NCI-H446 (cell line): ENCODE results near the gene TMEM121.
A peak's percentile ranks its signal among the peaks of the same experiment; 100 is the strongest.

Source experiments
- DNase-seq, 2 experiments: peaks; one replicate each; lab custom pipeline; 2025; lab: John Stamatoyannopoulos, UW

Gene TMEM121

GRCh38 chr14:105498430-105499255, 27.7 kb upstream of the TMEM121 start:
- DNase-seq = no peak

DNA sequence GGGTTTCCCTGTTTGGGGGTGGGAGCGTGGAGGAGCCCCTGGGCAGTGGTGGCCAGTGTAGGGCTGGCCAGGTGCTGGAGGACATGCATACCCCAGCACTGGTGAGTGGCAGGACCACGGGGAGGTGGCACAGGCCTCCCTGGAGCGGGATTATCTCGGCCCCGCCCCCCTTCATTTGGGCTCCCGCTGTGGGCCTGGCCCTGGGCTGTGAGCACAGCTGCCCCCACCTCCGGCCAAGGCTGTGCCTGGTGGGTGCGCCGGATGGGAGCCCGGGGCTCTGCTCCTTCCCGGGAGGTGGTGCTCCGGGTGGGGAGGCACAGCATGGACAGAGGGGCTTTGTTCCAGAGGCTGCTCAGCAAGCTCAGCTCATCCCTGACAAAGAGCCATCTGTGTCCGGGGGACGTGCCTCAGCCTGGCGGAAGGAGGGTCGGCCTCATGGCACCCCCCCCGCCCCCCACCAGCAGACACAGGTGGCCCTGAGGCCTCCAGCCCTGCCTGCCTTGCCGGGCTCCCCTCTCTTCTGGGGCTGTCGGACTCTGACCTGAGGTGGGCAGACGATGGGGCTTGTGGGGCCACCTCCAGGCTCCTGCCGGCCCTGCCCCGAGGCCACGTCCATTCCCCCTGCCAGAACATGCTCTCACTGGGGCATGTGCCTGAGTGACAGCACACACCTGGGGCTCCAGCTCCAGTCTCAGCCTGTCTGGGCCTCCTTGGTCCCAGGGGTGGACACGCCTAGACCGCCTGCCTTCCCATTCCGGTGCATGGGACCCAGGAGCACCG, 26.9 kb upstream of the TMEM121 start:
- no peak for DNase-seq

DNA sequence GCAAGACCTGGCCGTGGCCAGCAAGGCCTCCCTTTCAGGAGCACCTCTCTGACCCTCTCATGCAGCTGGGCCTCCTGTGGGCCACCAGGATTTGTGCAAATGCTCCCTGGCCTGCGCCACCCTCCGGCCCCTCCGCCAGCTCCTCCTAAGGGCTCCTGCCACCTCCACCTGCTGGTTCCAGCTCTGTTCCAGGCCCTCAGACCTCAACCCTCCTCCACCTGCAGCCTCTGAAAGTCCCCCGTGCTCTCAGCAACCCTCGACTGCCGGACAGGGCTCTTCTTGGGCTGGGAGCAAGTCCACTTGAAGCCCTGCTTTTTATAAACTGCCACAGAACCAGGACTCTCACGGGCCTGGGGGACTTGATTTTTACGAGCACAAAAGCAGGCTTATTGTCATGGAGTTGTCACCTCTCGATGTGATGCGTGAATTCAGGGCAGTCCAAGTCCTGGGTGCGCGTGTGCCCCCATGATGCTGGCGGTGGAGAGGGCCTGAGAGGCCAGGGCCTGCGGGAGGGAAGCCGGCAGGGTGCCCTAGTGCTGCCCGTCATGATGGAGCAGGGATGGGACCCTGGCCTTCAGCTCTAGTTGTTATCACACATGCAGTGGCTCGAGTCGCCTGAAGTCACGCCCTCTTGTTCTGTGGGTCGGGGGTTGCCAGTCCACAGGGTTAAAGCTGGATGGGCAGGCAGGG, 26.2 kb upstream of the TMEM121 start:
- no peak for DNase-seq

- DNase-seq = no peak
Measured at GRCh38 chr14:105500726-105501101, 25.7 kb upstream of the TMEM121 start.

DNA sequence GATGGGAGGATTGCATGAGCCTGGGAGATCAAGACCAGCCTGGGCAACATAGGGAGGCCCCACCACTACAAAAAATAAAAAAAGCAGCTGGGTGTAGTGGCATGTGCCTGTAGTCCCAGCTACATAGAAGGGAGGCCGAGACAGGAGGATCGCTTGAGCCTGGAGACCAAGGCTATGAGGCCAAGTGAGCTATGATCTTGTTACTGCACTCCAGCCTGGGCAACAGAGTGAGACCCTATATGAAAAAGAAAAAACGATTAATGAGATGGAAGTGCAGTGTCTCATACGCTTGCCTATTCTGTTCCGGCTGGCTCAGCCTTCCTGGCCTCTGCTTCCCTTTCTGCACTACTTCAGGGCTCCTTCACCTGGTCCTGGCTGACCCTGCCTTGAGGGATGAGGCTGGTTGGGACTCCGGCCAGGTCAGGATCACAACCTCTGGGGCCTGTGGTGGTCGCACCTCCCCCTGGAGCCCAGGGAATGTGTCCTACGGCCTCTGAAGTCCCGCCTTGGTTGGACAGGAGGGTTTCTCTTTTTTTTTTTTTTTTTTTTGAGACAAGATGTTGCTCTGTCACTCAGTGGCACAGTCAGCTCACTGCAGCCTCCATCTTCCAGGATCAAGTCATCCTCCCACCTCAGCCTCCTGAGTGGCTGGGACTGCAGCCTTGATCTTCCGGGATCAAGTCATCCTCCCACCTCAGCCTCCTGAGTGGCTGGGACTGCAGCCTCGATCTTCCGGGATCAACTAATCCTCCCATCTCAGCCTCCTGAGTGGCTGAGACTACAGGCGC, 24.7 kb upstream of the TMEM121 start:
- DNase-seq = no peak

GRCh38 chr14:105502446-105503295, 23.7 kb upstream of the TMEM121 start:
- no peak for DNase-seq

GRCh38 chr14:105503296-105503640, 23.1 kb upstream of the TMEM121 start:
- no peak for DNase-seq

GRCh38 chr14:105503935-105504692, 22.3 kb upstream of the TMEM121 start:
- no peak for DNase-seq

DNA sequence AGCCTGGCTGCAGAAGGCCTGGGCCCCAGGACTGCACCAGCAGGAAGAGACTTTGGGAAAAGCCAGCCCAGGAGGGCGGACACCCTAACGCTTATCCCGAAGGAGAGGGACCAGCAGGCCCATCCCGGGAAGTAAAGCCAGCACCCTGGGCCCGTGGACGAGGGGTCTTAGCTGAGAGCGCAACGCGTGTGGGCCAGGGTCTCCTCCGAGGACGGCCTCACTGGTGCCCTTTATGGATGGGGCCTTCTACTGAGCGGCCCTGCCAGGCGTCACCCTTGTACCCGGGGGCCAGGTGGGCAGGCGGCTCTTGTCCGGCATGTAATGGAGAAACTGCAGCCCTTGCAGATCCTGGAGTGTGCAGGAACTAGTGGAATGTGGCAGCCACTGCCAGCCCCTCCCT, 21.3 kb upstream of the TMEM121 start:
- no peak for DNase-seq

DNA sequence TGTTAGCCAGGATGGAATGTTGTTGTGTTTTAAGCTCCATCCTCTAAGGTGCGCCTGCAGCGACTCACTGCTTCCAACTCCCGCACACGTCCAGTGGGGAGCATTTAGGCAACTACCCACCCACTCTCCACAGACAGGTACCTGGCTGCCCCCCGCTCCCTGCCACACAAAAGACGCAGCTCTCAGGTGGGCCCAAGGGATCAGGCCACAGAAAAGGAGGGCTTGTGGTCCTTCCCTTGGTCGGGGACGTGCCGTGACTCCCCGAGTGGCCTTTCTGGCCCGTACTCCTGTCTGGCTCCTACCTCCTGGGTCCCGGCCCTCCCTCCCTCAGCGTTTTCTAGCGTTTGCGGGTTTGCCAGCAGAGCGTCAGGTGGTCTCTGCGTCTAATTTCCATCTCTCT, 19.1 kb upstream of the TMEM121 start:
- DNase-seq = no peak

DNA sequence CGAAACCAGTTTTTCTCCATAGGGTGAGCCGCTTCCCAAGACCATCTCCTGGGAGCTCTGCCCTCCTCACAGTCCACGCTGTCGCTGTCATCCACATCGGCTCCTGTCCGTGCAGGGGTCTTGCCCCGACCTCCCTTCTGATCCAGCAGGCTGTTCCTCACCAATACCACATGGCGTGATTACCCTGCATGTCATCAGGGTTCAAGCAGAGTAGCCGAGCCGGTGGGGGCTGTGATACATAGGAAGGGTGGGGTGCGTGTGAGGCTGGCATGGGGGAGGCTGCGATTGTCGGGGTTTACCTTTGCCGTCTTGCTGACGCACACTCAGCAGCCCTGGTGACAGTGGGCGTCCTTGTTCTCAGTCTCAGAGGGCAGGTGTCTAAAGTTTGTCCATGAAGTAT, 18.3 kb upstream of the TMEM121 start:
- no peak for DNase-seq

DNA sequence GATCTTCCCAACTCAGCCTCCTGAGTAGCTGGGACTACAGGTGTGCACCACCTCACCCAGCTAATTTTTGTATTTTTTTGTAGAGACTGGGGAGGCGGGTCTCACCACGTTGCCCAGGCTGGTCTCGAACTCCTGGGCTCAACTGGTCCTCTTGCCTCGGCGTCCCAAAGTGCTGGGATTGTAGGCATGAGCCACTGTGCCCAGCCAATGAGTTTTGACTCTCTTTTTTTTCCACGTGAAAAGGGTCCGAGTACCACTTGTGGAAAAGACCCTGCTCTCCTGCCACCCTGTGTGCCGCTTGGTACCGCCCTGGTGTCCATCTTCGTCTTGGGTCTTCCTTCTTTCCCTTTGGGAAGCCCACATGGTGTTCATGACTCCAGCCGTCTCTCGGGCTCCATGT, 17.8 kb upstream of the TMEM121 start:
- no peak for DNase-seq

GRCh38 chr14:105517096-105517495, 9.3 kb upstream of the TMEM121 start:
- no peak for DNase-seq

DNA sequence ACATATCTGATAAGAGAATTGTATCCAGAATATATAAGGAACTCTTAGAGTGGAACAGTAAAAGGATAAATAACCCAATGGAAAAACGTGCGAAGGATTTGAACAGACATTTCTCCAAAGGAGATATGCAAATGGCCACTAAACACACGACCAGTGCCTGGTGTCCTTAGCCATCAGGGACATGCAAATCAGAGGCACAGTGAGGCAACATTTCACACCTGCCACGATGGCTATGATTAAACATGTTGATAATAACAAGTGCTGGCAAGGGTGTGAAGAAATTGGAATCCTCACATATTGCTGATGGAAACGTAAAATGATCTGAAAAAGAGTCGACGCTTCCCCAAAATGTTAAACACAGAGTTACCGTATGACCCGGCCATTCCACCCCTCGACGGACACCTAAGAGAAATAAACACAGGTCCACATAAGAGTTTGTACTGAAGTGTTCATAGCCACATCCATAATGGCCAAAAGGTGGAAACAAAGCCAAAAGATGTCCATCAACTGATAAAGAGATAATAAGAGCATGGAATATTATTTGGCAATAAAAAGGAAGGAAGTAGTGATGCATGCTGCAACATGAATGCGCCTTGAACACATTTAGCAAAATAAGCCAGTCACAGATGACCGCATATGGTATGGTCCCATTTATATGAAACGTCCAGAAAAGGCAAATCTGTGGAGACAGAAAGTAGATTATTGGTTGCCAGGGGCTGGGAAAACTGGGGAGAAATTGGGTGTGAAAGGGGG, 6.3 kb upstream of the TMEM121 start:
- no peak for DNase-seq

- no peak for DNase-seq
Measured at GRCh38 chr14:105525326-105525725, 1.1 kb upstream of the TMEM121 start.

DNA sequence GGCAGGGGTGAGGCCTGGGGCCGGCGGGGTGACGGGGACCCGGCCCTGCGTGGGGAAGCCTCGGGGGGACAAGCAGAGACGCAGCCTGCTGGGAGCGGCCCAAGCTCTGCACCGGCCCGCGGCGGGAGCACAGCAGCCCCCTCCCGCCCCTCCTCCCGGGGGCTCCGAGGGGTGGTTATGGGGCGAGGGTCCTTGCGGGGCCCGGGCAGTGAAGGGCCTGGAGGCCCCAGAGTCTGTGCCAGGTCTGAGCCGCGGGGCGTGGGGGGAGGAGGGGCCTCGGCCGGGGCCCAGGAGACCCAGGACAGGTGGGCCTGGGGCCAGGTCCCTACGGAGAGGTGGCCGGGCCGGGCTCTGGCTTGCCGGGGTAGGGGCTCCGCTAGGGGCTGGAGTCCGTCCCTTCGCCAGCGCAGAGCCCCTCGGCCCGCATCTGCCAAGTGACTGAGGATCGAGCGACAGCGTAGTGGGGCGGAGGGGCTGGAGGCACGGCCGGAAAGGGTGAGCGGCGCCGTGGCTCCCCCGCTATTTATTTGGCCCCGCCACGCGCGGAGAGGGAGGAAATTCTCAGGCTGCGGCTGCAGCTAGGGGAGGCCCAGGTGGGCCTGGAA, 495 bp downstream of the TMEM121 start:
- no peak for DNase-seq

GRCh38 chr14:105527381-105527825, 1.0 kb downstream of the TMEM121 start:
- DNase-seq = no peak

GRCh38 chr14:105527826-105528585, 1.6 kb downstream of the TMEM121 start:
- peak; percentile 61 to 87 for DNase-seq
